Measurements from ENCODE around the gene PGGHG. TPM values are rescaled to one million over a fixed set of nuclear protein-coding genes. Genes with fewer than 3 reads are reported as not detected.
"Not testable (repeated sequence)": the region's sequence is repeated elsewhere in the genome, so short reads cannot be mapped to it uniquely, and the experiment has no call there.

The PGGHG gene
- polyA plus RNA-seq, 5 donors: 12.3 to 27.9 (median 18.1) TPM

DNA sequence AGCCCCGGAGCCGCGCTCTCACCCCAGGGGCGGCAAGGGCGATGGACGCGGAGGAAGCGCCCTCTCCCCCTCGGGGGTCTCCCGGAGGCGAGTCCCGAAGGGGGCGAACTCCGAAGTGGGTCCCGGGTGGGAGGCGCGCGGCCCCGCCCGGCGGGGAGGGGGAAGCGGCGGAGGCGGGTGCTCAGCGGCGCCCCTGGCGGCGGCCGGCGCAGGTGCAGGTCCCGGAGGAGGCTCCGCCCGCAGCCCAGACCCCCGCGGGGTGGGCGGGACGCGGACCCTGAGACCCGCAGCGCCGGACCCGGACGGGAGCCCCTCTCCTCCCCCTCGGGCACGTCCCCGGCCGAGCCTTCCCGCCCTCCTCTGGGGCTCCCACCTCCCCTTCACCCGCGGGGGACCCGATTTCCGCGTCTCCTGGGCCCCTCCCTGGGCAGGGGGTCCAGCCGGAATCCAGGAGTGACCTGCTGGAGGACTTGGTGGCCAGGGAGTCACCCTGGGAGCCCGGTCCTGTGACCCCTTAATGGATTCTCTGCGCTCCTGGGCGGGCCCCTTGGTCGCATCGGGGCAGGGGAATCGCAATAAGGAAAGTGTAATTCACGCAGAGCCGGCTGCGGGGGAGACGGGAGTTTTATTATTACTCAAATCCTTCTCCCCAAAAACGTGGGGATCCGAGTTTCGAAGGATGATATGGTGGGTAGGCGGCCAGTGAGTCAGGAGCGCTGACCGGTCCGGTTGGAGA is 22.3 kb downstream of the PGGHG start:
- not testable (repeated sequence) for DNase-seq

DNA sequence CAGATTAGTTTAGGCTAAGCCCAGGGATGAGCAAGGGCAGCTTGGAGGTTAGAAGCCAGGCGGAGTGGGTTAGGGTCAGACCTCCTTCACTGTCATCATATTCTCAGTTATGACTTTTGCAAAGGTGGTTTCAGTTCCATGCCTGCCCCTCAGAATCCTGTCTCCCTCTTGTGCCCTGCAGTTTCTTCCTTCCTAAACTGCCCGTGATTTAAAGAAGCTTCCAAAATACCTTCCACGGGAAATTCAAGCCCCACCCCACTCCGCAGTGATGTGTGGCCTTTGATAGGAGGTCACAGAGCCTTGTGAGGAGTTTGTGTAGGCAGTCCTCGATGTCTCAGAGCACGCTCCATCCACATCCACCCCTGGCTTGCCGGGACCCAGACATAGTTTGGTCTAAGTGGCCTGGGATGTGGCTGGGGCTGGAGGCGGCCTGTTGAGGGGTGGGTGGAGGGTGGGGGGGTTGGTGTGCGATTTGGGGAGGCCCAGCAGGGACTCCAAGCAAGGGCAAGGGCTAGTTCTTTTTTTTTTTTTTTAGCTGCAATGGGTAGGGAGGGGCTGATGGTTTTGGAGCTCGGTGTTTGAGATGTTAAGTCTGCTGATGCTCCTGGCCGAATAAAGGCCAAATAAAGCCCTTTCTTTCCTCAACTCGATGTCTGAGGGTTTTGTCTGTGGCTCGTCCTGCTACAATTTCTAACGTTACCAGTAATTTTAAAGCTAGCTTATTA is 23.3 kb downstream of the PGGHG start:
- no peak for DNase-seq

DNA sequence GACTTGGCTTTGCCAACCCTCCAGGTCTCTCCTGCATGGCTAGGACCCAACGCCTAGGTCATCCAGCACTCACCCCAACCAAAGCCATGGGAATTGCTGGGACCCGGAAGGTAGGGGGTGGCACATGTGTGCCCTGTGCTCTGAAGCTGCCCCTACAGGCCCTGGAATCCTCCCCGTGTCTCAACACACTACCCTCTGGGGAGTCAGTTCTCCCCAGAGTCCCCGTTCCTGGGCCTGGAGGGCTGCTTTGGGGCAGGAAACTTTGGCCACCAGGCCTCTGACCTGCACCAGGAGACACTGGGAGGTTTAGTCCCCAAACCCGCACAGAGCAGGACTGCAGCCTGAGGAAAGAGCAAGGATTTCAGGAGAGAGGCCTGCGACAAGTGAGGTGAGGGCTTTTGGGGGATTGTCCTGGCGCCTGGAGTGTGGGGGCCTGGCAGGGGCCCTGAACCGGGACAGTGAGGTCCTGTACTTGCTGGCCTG is 24.4 kb downstream of the PGGHG start:
- no peak for DNase-seq

DNA sequence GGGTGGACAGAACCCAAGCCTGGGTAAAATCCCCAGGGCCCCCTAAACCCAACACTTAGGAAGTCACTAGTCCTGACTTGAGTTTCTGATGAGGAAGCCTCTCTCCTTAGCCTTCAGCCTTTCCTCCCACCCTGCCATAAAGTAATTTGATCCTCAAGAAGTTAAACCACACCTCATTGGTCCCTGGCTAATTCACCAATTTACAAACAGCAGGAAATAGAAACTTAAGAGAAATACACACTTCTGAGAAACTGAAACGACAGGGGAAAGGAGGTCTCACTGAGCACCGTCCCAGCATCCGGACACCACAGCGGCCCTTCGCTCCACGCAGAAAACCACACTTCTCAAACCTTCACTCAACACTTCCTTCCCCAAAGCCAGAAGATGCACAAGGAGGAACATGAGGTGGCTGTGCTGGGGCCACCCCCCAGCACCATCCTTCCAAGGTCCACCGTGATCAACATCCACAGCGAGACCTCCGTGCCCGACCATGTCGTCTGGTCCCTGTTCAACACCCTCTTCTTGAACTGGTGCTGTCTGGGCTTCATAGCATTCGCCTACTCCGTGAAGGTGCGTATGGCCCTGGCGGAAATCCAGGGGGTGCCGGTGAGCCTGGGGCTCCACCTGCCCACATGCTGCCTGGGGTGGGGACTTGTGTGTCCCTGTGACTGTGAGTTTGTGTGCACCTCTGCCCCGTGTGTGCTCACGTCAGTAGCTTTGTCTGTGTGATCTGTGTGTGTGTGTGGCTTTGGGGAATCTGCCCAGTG is 25.0 kb downstream of the PGGHG start, which contains the start of gene IFITM1:
TSS of gene IFITM1 (plus strand) at position 254 of the 767 bp plus-strand sequence. CDS start at position 385, 131 bp downstream.
- DNase-seq: peak in 1 of 2 donors; percentile 66

DNA sequence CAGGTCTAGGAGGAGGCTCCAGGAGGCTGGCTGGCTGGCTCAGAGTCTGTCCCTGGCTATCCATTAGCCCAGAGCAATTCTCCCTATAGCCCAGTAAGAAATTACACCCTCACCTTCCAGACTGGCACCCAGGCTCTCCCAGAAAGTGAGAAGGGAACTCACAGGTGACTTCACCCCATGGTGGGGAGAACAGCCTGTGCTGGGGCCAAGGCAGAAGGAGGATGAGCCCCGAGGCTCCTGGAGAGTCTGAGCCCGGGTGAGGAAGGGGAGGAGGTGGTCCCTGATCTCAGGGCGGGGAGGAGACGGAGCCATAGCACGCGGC is 25.6 kb downstream of the PGGHG start:
- DNase-seq: not testable (repeated sequence)

DNA sequence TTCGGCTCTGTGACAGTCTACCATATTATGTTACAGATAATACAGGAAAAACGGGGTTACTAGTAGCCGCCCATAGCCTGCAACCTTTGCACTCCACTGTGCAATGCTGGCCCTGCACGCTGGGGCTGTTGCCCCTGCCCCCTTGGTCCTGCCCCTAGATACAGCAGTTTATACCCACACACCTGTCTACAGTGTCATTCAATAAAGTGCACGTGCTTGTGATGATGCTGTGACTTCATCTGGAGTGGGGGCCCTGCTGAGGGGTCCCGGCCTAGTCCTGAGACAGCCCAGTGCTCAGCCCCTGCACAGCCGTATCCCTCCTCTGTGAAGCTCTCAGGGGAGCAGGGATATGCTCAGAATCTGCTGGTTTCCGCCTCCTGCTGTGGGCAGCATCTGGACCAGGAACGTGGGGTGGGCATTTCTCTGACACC is 26.1 kb downstream of the PGGHG start:
- DNase-seq: no peak

DNA sequence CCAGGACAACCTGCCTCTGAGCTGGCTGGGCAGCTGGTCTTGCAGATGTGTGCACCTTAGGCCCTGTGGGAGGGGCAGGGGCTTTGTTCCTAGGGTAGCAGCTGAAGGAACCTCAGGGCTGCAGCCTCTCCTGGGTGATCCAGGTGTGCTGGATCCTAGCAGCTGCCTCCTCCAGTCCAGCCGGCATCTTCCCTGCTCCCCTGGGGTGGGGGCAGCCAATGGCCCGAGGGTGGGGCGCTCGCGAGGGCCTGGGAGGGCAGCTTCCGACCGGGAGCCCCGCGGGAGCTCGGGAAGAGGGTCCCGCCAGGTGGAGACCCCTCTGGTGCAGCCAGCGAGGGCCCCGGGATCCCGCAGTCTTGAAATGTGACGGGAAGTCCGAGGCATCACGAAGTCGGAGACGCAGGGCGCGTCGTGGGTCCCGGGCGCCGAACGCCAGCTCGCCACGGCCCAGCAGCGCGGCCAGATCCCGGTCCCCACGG is 26.6 kb downstream of the PGGHG start:
- no peak for DNase-seq

DNA sequence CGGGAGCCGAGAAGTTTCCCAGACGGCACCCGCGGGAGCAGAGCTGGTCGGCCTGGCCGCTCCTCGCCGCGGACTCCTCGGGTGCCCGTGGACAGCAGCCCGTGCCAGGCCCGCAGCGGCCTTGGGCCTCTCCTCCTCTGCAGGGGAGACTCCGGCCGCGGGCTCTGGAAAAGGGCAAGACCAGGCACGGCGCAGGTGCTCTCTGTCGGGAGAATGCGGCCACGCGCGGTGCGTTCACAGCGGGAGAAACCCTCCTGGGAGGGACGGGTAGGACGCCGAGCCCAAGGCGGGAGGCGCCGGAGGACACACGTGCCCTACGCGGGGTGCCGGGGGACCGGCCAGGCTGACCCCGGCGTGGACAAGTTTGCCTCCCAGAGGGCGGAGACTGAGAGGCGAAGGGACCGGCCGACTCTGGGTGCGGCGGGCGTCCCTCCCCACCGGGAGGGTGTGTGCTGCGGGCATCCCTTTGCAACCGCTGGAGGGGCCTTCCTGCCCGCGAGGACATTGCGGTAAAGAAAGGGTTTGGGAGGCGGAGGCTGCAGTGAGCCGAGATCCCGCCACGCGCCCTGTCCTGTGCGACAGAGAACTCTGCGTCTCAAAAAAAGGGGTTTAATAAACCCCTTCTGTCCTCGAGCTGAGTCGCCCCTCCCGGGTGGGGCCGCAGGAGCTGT is 27.2 kb downstream of the PGGHG start:
- no peak for DNase-seq

DNA sequence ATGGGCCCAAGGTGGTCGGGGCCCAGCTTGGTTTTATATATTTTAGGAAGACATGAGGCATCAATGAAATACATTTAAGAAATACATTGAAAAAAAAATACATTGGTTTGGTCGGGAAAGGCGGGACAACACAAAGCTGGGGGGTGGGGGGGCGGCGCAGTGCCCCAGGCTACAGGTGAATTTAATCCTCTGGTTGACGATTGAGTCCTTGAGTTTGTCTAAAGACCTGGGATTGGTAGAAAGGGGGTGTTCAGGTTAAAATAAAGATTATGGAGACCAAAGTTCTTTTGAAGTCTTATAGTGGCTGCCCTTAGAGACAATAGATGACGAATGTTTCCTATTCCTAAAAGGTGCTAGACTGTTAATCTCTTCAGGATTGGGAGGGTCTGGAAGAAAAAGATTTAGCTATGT is 28.0 kb downstream of the PGGHG start:
- no peak for DNase-seq

DNA sequence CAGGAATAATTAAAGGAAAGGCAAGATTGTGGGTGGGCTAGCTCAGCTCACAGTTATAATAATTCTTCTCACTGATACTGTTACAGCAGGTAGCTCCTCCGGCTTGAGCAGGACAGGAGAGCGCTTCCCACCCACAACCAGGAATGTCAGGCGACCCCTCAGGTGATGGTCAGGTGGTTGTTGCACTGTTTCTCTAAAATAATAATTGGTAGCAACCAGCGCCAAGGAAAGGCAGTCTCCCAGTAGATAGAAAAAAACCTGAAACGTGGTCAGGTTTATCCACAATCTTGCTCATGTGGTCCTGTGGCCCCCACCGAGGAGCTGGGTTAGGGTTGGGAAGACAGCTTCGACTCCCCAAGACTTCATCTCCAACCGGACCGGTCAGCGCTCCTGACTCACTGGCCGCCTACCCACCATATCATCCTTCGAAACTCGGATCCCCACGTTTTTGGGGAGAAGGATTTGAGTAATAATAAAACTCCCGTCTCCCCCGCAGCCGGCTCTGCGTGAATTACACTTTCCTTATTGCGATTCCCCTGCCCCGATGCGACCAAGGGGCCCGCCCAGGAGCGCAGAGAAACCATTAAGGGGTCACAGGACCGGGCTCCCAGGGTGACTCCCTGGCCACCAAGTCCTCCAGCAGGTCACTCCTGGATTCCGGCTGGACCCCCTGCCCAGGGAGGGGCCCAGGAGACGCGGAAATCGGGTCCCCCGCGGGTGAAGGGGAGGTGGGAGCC is 28.9 kb downstream of the PGGHG start:
- not testable (repeated sequence) for DNase-seq

DNA sequence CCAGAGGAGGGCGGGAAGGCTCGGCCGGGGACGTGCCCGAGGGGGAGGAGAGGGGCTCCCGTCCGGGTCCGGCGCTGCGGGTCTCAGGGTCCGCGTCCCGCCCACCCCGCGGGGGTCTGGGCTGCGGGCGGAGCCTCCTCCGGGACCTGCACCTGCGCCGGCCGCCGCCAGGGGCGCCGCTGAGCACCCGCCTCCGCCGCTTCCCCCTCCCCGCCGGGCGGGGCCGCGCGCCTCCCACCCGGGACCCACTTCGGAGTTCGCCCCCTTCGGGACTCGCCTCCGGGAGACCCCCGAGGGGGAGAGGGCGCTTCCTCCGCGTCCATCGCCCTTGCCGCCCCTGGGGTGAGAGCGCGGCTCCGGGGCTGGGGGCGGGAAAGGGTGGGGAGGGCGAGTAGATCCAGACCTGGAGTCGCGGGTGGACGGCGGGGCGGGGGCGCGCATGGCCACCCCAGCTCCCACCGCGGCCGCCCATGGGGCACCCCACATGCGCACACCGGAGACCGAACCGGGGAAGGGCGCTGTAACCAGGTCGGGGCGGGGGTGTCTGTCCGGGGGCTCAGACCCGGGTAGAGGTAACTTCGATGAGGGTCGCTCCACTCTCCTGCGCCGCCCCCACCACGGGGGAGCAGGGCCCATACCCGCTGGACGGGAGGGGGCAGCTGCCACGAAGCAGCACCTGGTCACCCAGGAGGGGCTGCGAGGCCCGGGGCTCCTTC is 29.6 kb downstream of the PGGHG start:
- DNase-seq: not testable (repeated sequence)

DNA sequence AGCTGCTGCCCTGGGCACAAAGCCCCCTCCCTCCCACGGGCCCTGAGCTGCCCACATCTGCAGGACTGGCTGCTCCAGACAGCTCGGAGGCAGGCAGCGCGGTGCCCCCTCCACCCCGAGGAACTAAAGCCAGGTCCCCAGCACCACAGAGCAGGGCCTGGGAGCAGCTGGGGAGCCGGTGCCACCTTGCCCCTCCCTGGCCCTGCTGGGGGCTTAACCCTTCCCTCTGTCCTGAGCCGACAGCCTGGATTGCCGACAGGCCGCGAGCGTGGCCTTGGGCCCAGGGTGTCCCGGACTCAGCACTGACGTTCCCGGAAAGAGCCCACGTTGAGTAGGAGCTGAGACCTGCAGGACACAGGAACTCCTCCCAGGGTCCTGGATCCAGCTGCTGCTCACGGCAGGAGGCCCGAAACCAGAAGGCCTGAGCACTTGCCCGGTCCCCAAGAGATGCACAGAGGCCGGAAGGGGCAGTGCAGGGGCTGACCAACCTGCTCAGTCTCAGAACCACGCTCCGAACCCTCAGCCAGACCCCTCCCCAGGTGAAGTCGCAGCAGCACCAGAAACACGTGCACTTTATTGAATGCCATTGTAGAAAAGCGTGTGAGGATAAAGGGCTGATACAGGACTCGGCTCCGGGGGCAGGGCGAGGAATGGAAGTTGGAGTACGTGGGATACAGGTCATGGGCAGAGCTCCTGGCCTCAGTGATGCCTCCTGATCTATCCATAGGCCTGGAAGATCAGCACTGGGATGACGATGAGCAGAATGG is 30.4 kb downstream of the PGGHG start:
- not testable (repeated sequence) for DNase-seq

DNA sequence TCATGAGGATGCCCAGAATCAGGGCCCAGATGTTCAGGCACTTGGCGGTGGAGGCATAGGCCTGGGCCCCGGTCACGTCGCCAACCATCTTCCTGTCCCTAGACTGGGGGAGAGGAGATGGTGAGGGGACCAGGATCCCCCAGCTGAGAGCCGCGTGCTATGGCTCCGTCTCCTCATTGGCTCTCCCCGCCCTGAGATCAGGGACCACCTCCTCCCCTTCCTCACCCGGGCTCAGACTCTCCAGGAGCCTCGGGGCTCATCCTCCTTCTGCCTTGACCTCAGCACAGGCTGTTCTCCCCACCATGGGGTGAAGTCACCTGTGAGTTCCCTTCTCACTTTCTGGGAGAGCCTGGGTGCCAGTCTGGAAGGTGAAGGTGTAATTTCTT is 31.0 kb downstream of the PGGHG start:
- DNase-seq: not testable (repeated sequence)

DNA sequence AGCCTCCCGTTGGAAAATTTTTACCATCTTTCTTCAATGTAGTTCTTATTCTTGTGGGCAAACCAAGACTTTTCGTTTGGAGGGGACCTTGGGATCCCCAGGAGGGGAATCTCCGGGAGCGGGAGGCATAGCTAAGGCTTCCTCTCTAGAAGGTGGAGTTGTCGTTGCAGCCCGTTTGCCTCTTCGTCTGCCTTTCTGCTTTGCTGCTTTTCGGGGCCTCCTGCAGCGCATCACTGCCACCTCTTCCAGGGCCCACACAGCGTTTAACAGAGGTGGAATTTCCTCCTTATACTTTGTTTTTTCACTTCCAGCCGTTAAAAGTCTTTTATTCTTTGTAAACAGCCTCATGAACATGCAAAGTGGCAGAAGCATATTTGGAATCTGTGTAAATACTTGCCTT is 35.2 kb downstream of the PGGHG start:
- peak in 1 of 2 donors; percentile 32 for DNase-seq

DNA sequence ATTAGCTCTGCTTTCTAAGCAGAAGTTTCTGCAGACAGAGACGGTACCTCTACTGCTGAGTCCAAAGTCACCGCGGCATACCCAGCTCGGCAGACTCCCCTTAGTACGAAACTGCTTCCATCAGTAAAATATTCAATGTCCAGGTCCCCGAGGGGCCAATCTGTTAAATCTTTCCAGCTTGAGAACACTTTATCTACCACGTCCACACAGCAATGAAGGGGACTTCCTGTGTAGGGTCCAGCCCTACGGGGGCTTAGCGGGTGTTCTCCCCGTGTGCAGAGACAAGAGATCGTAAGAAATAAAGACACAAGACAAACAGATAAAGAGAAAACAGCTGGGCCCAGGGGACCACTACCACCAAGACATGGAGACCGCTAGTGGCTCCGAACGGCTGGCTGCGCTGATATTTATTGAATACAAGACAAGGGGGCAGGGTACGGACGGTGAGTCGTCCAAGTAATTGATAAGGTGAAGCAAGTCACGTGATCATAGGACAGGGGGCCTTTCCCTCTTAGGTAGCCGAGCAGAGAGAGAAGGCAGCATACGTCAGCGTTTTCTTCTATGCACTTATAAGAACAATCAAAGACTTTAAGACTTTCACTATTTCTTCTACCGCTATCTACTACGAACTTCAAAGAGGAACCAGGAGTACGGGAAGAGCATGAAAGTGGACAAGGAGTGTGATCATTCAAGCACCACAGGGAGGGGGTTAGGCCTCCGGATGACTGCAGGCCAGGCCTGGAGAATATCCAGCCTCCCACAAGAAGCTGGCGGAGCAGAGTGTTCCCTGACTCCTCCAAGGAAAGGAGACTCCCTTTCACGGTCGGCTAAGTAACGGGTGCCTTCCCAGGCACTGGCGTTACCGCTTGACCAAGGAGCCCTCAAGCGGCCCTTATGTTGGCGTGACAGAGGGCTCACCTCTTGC is 35.9 kb downstream of the PGGHG start:
- not testable (repeated sequence) for DNase-seq

DNA sequence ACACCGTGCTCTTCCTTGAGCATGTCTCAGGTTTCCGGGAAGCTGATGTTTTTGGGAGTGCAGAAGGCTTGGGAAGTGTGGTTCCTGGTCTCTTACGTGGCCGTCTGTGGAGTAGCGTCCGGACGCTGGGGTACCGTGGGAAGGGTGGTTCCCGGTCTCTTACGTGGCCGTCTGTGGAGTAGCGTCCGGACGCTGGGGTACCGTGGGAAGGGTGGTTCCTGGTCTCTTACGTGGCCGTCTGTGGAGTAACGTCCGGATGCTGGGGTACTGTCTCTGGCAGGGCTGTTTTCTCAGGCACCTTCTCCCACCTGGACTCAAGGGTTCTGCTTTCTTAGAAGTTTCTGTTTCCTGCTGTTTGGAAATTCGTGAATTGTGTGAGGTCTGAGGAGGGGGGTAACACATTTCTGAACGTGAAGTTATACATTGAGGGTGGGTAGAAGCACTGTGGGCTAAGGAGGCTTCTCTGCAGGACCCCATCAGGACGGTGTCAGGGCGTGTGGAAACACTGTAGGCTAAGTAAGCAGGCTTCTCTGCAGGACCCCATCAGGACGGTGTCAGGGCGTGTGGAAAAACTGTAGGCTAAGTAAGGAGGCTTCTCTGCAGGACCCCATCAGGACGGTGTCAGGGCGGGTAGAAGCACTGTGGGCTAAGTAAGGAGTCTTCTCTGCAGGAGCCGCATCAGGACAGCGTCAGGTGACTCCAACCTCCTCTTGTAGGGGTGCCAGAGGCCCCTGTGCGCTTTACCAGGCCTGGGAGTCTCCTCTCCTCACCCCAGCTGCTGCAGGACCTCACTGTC is 37.1 kb downstream of the PGGHG start:
- no peak for DNase-seq

DNA sequence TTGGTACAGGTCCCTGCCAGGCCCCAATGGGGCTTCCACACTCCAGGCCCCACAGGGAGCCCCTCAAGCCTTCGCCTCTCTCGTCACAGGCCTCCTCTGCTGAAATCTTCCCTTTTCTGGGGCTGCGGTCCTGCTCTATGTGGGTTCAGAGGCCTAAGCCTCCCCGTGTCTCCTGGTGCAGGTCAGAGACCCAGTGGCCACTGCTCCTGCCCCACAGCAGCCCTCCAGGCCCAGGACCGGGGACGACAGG is 37.6 kb downstream of the PGGHG start:
- no peak for DNase-seq
